LHCN-M2 (cell line): ENCODE data around the gene HECTD4. TPM values are rescaled to one million over a fixed set of nuclear protein-coding genes. Genes with fewer than 3 reads are reported as not detected.
"Not testable (repeated sequence)": the region's sequence is repeated elsewhere in the genome, so short reads cannot be mapped to it uniquely, and the experiment has no call there.

Experiments used
- DNase-seq: peaks from one replicate; pipeline ENCODE4 v3.0.0-alpha.2; 2012; ENCODE audit warnings: low read depth
- polyA plus RNA-seq: library from polyadenylated mRNA; unstranded; fragments of >200 nt; gene quantifications from one replicate; pipeline ENCODE4 v1.2.1, GENCODE V29; 2012; ENCODE audit warnings: missing spikeins
- total RNA-seq: library from RNA; depleted of rRNA; stranded (reverse); fragments of >200 nt; gene quantifications from 2 replicates; pipeline ENCODE4 v1.2.3, GENCODE V29; 2014; rRNA removed

Gene HECTD4, protein sequence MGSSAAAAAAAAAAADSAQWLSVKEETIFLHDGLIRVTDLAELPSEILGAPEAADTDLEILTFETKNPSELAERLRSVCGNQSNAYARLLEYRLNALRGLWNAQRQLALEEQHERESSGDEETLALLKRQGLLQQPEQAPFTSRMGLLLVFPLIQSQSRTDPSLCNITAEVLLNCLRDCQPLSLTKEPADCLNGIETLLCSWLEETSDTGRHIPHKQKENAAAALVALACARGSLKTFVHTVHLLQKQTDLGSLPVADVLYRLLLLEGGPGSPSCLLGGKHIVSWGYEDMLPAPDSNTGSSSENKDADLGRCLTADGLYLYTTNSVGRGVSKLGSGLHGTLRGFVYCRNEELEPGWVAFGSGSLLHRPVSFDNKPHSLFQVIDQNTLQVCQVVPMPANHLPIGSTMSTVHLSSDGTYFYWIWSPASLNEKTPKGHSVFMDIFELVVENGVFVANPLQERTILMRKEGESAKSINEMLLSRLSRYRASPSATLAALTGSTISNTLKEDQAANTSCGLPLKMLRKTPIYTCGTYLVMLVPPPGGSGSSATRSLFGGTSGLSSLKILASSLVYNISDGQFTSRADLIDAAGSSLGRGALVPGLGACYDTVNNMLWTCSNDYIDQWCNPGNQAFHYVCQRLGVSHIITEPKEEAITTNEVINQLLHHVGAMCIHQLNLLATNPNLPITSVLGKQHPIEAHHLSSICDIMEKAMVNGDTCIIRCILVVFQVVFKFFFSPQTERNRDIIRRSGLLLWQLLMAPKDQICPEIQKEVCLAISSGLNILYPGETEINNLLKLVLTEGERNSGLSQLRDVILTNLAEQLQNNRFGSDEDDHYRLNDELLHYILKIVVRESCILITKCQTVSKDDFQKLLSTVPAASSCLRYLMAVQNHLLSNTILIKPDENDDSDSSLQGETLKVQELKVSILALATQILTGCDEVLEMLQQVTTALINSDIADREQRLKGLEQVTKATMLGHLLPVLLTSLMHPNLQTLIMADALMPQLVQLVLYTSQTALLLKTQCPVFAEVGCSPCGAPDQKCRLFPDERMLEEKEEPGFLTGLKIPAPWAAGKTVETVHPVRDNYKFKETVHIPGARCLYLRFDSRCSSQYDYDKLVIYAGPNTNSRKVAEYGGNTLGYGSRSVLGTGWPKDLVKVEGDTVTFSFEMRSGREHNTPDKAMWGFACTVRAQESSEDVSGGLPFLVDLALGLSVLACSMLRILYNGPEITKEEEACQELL (N-terminal part only)
- 7.4 and 8.2 TPM in 2 replicates for total RNA-seq
- 8.3 TPM for polyA plus RNA-seq

DNA sequence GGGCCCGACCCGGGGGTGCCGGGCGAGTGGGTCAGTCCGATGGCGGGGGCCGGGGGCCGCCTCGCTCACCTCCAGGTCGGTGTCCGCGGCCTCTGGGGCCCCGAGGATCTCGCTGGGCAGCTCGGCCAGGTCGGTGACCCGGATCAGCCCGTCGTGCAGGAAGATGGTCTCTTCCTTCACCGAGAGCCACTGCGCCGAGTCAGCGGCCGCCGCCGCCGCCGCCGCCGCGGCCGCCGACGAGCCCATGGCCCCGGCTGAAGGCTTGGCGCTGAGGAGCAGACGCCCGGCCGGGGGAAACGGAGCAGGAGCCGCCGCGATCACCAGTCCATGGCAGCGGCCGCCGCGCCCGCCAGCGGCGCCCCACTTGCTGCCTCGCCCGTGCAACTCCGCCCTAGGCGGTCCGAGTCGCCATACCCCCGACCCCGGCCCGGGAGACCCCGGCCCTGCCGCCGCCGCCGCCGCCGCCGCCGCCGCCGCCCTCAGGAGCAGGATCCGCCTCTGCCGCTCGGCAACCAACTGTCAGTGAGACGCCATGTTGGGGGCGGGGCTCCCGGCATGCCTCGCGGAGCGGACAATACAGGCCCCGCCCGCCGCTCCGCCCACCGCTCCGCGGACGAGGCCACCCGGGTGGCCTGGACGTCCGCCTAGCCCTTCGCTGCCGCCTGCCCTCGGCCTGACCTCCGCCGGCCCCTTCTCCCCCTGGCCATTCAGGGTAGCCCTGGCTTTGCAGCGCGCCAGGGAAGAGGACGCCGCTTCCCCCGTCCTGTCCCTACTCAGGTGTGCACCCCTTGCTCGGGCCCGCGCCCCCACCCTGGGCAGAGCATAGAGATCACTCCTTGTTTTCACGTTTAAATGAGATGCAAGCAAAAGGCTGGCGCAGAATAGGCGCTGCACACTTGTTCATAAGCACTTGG is at the start of gene HECTD4:
TSS of gene HECTD4 (minus strand) at position 549 of the 914 bp plus-strand sequence. CDS start at position 246, 303 bp downstream.
- DNase-seq = peak; percentile 82

DNA sequence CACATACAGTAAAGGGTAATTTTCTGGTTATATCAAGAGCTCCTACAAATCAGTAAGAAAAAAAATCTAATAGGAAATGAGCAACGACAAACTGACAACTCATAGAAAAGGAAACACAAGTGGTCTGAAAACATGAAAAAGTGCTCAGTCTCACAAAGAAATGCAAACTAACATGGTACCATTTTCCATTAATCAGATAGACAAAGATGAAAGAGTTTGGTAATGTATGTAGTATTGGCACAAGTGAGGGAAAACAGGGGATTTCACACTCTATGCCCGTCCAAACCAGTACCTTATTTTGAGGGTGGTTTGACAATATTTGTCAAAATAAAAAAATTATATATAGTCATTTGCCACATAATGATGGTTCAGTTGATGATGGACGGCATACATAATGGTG is 49.7 kb upstream of the HECTD4 start:
- DNase-seq = no peak

DNA sequence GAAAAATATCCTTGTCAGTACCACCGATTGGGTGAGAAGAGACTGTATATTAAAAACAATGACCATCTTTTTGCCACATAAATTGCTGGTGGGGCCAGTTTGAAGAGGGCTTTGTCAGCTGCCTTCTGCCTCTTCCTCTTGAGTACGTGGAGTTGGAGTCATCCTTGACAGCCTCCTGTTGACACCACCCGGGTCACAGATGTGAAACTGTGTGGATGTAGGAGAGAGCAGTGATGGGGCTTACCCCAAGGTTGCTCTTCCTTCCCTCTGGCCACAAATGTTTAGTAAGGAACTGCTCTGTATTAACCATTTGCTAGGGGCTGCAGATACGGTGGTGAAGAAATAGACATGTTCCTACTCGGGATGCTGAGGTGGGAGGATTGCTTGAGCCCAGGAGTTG is 48.7 kb upstream of the HECTD4 start:
- DNase-seq = no peak

DNA sequence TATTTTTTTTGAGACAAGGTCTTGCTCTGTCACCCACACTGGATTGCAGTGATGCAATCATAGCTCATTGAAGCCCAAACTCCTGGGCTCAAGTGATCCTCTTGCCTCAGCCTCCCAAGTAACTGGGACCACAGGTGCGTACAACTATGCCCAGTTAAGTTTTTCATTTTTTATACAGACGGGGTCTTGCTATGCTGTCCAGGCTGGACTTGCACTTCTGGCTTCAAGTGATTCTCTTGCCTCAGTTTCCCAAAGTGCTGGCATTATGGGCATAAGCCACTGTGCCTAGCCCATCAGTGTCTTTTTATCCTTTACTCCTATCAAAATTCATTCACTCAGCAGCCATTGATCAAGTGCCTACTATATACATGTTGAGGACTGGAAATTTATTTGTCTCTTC is 45.5 kb upstream of the HECTD4 start:
- DNase-seq = no peak

DNA sequence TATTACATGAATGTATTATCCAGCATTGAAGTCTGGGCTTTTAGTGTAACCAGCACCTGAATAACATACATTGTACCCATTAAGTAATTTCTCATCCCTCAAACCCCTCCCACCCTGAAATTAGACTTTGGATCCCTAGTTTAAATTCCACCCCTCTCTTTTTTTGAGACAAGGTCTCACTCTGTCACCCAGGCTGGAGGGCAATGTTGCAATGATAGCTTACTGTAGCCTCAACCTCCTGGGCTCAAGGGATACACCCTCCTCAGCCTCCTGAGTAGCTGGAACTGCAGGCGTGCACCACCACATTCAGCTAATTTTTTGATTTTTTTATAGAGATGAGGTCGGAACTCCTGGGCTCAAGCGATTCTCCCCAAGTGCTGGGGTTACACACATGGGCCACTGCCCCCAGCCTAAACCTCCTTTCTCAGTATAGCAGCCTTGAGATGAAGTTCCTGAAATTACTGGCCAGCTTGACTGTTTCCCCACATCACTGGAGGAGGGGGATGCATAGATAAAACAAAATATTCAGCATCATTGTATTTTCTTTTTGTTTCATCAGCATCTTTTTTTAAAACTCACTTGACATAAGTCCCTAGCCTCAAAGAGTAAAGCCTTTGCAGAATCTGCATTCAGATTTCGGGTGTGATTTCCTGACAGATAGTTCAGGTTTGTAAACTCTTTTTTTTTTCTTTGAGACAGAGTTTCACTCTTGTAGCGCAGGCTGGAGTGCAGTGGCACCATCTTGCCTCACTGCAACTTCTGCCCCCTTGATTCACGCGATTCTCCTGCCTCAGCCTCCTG is 43.6 kb upstream of the HECTD4 start:
- DNase-seq = no peak

DNA sequence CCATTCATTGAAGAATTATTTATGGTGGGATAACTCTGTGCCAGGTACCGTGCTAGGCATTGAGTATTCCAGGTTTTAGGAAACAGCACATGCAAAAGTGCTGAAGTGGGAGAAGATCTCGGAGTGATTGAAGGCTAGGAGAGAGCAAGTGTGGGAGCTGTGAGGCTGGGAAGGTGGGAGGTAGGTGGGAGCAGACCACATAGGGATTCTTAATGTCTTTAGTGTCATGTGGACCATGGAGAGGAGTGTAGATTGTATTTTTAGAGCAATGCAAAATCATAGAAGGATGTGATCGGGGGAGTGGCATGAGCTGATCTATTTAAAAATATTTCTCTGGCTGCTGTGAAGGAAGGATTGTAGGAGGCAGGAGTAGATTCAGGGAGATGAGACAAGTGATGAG is 41.9 kb upstream of the HECTD4 start:
- DNase-seq = no peak

DNA sequence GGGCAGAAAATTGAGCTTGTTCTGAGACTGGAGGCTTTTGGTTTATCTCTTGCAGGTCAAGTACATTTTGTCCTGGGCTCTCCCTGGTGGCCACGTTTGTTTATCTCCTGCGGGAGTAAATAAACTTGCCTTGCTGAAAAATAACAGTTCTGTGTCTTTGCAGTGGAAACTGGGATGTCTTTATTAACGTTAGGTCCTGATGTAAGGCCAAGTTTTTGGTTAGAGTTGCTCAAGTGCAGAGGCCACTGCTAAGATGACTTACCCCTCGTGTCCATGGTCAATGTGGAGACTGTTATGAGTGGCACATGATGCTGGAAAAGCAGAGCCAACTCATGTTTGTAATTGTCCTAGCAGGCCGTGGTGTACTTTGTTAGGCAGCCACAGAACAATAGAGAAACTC is 40.3 kb upstream of the HECTD4 start:
- DNase-seq = peak; percentile 23

DNA sequence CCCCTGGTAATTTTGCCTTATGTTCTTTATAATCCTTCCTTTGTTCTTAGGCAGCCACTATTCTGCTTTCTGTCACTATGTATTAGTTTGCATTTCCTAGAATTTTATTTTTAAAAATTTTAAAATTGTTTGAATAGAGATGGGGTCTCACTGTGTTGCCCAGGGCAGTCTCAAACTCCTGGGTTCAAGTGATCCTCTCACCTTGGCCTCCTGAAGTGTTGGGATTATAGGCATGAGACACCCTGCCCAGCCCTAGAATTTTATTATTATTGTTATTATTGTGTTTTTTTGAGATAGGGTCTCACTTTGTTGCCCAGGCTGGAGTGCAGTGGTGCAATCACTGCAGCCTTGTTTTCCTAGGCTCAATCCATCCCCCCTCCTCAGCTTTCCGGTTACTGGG is 39.1 kb upstream of the HECTD4 start:
- no peak for DNase-seq

DNA sequence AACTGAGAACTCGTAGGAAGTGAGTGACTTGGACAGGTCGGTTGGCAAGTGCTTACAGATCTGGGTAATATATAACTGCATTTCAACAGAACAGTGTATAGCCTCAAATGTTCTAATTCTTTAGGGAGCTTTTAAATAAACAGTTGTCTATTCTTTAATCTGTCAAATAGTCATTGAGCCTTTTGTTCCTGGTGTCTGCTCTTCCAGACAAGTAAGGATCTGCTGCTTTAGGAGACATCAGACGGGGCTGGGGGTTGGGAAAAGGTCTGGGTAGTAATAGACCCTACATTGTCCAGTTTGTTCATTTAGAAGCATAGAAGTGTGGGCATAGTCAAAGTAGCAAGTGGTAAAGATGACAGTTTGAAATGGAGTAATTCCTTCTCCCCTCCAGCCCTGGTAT is 38.5 kb upstream of the HECTD4 start:
- no peak for DNase-seq

DNA sequence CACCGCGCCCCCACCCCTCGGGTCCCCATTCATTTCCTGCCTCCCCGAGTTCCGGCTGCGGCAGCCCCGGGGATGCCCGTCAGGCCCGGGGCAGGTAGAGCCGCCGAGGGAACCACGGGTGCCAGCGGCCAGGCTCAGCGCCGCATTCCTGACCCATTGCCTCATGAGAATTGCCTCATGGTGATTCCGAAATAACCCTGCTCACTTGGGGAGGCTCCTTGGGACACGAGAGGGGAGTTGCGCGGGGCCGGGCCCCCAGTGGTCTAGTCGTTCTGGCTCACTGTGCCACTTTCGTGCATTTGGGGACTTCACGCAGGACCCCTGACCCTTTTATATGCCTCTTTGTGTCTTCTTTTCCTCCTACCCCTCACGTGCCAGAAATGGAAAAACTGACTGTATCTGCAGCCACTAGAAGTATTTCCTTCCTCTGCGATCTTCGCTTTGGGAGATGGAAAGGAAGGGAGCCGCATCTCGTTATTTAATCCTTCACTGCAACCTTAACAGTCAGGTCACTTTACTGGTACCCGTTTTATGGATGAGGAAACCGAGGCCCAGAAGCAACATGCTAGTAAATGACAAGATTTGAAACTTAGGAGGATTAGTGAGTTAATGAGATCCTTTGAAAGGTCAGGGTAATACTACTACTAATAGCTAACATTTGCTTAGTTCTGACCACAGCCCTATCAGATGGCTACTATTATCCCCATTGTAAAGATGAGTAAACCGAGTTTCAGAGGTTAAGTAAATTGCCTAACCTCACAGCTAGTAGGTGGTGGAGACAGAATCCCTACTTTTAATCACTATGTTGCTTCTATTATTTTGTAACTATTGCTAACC is 37.3 kb upstream of the HECTD4 start:
- DNase-seq = peak; percentile 72

DNA sequence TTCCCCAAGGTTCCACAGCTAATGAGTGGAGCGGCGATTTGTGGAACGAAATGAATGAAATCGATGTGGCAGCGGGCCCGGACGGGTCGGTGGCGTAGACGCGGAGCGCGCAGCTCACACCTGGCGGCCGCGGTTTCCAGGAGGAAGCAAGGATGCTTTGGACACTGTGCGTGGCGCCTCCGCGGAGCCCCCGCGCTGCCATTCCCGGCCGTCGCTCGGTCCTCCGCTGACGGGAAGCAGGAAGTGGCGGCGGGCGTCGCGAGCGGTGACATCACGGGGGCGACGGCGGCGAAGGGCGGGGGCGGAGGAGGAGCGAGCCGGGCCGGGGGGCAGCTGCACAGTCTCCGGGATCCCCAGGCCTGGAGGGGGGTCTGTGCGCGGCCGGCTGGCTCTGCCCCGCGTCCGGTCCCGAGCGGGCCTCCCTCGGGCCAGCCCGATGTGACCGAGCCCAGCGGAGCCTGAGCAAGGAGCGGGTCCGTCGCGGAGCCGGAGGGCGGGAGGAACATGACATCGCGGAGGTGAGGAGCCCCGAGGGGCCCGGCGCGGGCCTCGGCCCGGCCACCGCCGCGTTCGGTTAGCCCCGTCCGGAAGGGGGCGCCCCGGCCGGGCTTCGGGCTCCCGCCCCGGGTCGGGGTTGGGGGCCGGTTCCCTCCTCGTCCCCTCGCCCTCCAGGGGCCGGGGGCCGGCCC is 36.5 kb upstream of the HECTD4 start, which contains the start of gene PTPN11:
TSS of gene PTPN11 (plus strand) at position 340 of the 689 bp plus-strand sequence. CDS start at position 505, 165 bp downstream.
- peak; percentile 72 for DNase-seq

DNA sequence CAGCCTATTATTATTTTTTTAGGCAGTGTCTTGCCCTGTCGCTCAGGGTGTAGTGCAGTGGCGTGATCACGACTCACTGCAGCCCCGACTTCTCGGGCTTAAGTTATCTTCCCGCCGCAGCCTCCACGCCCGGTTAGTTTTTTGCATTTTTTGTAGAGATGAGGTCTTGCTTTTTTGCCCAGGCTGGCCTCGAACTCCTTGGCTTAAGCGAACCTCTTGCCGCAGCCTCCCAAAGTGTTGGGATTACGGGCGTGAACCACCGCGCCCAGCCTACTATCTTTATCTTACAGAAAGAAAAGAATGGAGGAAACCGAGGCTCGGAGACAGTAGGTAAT is 36.0 kb upstream of the HECTD4 start:
- no peak for DNase-seq

DNA sequence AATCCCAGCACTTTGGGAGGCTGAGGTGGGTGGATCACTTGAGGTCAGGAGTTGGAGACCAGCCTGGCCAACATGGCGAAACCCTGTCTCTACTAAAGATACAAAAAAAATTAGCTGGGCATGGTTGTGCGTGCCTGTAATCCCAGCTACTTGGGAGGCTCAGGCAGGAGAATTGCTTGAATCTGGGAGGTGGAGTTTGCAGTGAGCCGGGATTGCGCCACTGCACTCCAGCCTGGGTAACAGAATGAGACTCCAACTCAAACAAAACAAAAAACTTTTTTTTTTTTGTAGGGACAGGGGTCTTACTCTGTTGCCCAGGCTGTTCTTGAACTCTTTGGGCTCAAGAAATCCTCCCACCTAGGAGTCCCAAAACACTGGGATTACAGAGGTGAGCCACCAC is 33.2 kb upstream of the HECTD4 start:
- DNase-seq = not testable (repeated sequence)

DNA sequence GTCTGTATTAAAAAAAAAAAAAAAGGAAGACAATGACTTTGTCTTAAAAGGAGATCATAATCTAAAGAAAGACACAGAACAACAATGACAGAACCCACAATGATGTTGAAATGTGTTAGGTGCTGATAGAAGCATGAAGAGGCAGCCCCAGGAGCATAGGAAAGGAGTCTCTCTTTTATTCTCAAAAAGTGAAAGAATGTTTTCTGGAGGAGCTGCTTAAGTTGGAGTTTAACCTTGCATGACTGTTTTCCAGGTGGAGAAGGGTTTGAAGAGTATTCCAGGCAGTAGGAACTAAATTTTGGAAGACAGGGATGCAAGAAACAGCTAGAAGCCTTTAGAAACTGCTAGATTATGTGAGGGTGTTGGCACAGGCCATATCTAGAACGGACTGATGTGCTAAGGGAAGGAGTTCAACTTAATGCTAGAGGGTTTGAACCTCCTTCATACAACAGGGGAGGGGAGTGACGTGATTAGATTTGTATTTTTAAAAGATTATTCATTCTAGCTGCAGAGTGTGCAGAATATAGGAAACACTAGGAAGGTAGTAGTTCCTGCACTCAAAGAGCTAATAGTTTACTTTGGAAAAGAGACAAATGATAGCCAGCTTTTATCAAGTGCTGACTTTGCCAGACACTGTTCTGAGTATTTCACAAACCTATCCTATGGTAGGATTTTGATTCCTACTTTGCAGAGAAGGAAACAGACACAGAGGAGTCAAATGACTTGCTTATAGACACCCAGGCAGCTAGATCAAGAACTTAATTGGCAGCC is 31.8 kb upstream of the HECTD4 start:
- DNase-seq = no peak

DNA sequence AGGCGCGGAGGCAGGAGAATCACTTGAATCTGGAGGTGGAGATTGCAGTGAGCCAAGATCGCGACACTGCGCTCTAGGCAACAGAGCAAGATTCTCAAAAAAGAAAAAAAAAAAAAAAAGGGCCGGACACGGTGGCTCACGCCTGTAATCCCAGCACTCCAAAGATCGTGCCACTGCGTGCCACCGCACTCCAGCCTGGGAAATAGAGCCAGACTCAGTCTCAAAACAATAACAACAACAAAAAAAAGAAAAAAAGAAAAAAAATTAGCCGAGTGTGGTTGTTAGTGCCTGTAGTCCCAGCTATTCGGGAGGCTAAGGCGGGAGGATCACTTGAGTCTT is 27.6 kb upstream of the HECTD4 start:
- no peak for DNase-seq

DNA sequence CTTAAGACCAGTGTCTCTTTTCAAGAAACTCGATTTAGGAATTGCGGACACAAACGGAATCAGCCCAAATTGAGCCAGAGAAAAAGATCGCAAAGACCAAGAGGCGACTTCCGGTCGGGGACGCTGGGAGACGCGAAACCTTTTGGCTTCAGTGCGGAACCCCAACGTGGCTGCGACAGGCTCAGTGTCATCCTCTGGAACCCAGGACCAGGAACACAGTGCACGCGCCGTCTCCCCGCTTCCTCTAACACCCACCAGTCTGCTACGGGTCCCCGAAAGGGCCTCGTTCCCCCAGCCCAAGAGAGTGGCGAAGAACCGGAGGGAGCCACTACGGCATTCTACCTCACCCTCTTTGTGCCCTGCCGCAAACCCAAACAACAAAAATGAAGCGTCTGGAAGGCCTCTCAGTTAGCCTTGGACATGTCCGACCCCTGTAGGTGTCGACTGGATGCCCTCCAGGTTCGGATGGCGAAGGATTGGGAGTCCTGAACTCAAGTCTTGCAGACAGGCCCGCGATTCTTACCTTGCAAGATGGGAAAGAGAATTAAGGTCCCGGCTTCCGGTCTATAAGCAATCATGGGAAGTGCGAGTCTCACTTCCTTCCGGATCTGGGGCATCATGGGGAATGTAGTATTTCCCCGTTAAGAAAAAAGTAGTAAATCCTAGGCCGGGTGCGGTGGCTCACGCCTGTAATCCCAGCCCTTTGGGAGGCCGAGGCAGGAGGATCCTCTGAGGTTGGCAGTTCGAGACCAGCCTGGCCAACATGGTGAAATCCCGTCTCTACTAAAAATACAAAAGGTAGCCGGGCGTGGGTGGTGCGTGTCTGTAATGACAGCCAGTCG is 27.1 kb upstream of the HECTD4 start, which contains the start of gene RPL6:
TSS of gene RPL6 (minus strand) at position 542 of the 842 bp plus-strand sequence. CDS start 949 bp downstream, outside the sequence.
- DNase-seq = peak; percentile 95

DNA sequence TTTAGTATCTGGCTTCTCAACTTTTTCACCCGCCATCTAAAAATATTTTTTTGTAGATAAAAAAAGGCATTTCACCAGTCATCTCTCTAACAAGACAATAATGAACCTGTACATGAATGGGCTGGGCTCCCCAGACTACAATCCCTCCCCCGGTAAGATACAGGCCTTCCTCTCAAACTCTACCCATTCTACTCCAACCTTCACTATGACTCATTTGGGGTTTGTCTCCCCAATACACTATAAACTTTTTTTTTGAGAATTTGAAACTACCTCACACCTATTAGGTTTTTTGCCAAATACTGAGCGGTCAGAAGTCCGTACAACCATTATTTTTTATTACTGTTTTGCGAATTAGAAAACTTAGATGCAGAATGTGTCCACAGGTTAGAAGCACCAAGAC is 26.4 kb upstream of the HECTD4 start:
- no peak for DNase-seq
